H9 (cell line): ENCODE data around the gene ADNP2. TPM values are rescaled to one million over a fixed set of nuclear protein-coding genes. Genes with fewer than 3 reads are reported as not detected.

ENCODE experiments used
- DNase-seq: peaks from one replicate; pipeline ENCODE4 v3.0.0-alpha.2; 2017
- H2AFZ ChIP-seq: one replicate; pipeline ENCODE4 v1.6.1; 2013; ENCODE audit warnings: mild to moderate bottlenecking, low read length, control low read depth, moderate library complexity
- H2AK5ac ChIP-seq: 2 replicates; pipeline ENCODE4 v1.6.1; 2013; ENCODE audit warnings: low read length, control low read depth, mixed read lengths; ENCODE audit not compliant: insufficient read length
- H2BK120ac ChIP-seq: one replicate; pipeline ENCODE4 v1.6.1; 2013; ENCODE audit warnings: low read depth, mild to moderate bottlenecking, low read length, control low read depth, inconsistent platforms; ENCODE audit not compliant: poor library complexity, severe bottlenecking
- H2BK12ac ChIP-seq: 2 replicates; pipeline ENCODE4 v1.6.1; 2013; ENCODE audit warnings: low read length, control low read depth, mixed read lengths, low read depth; ENCODE audit not compliant: insufficient read length
- H2BK15ac ChIP-seq: 2 replicates; pipeline ENCODE4 v1.6.1; 2013; ENCODE audit warnings: low read depth, low read length, control low read depth
- H2BK20ac ChIP-seq: one replicate; pipeline ENCODE4 v1.6.1; 2013; ENCODE audit warnings: low read depth, mild to moderate bottlenecking, low read length, control low read depth, inconsistent platforms; ENCODE audit not compliant: poor library complexity, severe bottlenecking
- H2BK5ac ChIP-seq: 2 replicates; pipeline ENCODE4 v1.6.1; 2013; ENCODE audit warnings: low read length, control low read depth, mixed read lengths; ENCODE audit not compliant: insufficient read length
- H3K14ac ChIP-seq: 2 replicates; pipeline ENCODE4 v1.6.1; 2013; ENCODE audit warnings: low read length, control low read depth; ENCODE audit not compliant: insufficient read depth
- H3K18ac ChIP-seq: 2 replicates; pipeline ENCODE4 v1.6.1; 2013; ENCODE audit warnings: low read depth, mild to moderate bottlenecking, mixed read lengths, low read length, control low read depth; ENCODE audit not compliant: insufficient read length
- H3K23ac ChIP-seq: 2 replicates; pipeline ENCODE4 v1.6.1; 2013; ENCODE audit warnings: low read length, control low read depth, mixed read lengths, low read depth; ENCODE audit not compliant: insufficient read length
- H3K23me2 ChIP-seq: 2 replicates; pipeline ENCODE4 v1.6.1; 2013; ENCODE audit warnings: low read depth, mild to moderate bottlenecking, mixed read lengths, low read length, control low read depth; ENCODE audit not compliant: insufficient read length, poor library complexity, severe bottlenecking
- H3K27ac ChIP-seq: 2 replicates; pipeline ENCODE4 v1.5.1; 2013; ENCODE audit warnings: low read length, control low read depth, mixed read lengths, low read depth; ENCODE audit not compliant: insufficient read length
- H3K27me3 ChIP-seq: 2 replicates; pipeline ENCODE4 v1.6.1; 2013; ENCODE audit warnings: low read length, control low read depth, inconsistent platforms; ENCODE audit not compliant: insufficient read depth
- H3K4ac ChIP-seq: 2 replicates; pipeline ENCODE4 v1.6.1; 2013; ENCODE audit warnings: low read depth, mild to moderate bottlenecking, control low read depth, inconsistent platforms, low read length, moderate library complexity
- H3K4me1 ChIP-seq: 2 replicates; pipeline ENCODE4 v1.6.1; 2013; ENCODE audit warnings: low read length, control low read depth, inconsistent platforms; ENCODE audit not compliant: insufficient read depth
- H3K4me2 ChIP-seq: 2 replicates; pipeline ENCODE4 v1.6.1; 2013; ENCODE audit warnings: low read length, control low read depth, mixed read lengths; ENCODE audit not compliant: insufficient read length, insufficient read depth
- H3K56ac ChIP-seq: 2 replicates; pipeline ENCODE4 v1.6.1; 2013; ENCODE audit warnings: low read depth, mild to moderate bottlenecking, mixed read lengths, low read length, control low read depth; ENCODE audit not compliant: insufficient read length
- H3K79me1 ChIP-seq: 2 replicates; pipeline ENCODE4 v1.6.1; 2013; ENCODE audit warnings: low read depth, mild to moderate bottlenecking, moderate library complexity, low read length, control low read depth, inconsistent platforms; ENCODE audit not compliant: insufficient read depth, poor library complexity, severe bottlenecking
- H3K79me2 ChIP-seq: 2 replicates; pipeline ENCODE4 v1.6.1; 2013; ENCODE audit warnings: low read length, control low read depth, inconsistent platforms; ENCODE audit not compliant: insufficient read depth
- H3K9ac ChIP-seq: 2 replicates; pipeline ENCODE4 v1.6.1; 2013; ENCODE audit warnings: low read length, control low read depth, mixed read lengths; ENCODE audit not compliant: insufficient read length; ENCODE audit errors: extremely low read depth
- H3K9me3 ChIP-seq: one replicate; pipeline ENCODE4 v1.6.1; 2013; ENCODE audit warnings: low read depth, low read length, inconsistent platforms; ENCODE audit not compliant: control insufficient read depth
- H3T11ph ChIP-seq: one replicate; pipeline ENCODE4 v1.6.1; 2013; ENCODE audit warnings: mild to moderate bottlenecking, low read length, control low read depth, inconsistent platforms
- H4K20me1 ChIP-seq: one replicate; pipeline ENCODE4 v1.6.1; 2013; ENCODE audit not compliant: control insufficient read depth, insufficient read length, insufficient read depth
- H4K5ac ChIP-seq: 2 replicates; pipeline ENCODE4 v1.6.1; 2013; ENCODE audit warnings: low read depth, mild to moderate bottlenecking, mixed read lengths, low read length, control low read depth; ENCODE audit not compliant: insufficient read length
- H4K8ac ChIP-seq: replicated peaks from 2 replicates; pipeline ENCODE4 v1.6.1; 2013; ENCODE audit warnings: low read length, control low read depth, mixed read lengths, low read depth; ENCODE audit not compliant: insufficient read length
- H4K91ac ChIP-seq: 2 replicates; pipeline ENCODE4 v1.6.1; 2013; ENCODE audit warnings: low read depth, mild to moderate bottlenecking, moderate library complexity, mixed read lengths, low read length, control low read depth; ENCODE audit not compliant: insufficient read length
- H3K27ac Mint-ChIP-seq, 3 experiments: 2 replicates in 2 of 3; 3 replicates in 1 of 3; pipeline ENCODE4 v1.8.0; 2020 to 2021; ENCODE audit warnings: mixed read lengths in 3 of 3, mild to moderate bottlenecking in 1 of 3, moderate library complexity in 1 of 3
- H3K27me3 Mint-ChIP-seq: 2 replicates; pipeline ENCODE4 v1.8.0; 2021; ENCODE audit warnings: low read depth, mild to moderate bottlenecking, moderate library complexity, mixed read lengths
- H3K36me3 Mint-ChIP-seq, 3 experiments: 2 replicates in 2 of 3; 3 replicates in 1 of 3; pipeline ENCODE4 v1.8.0; 2020 to 2021; ENCODE audit warnings: low read depth in 3 of 3, mixed read lengths in 3 of 3; ENCODE audit not compliant: insufficient read depth in 1 of 3
- H3K4me1 Mint-ChIP-seq, 2 experiments: 2 replicates each; pipeline ENCODE4 v1.8.0; 2020; ENCODE audit warnings: mixed read lengths in 2 of 2
- H3K4me3 Mint-ChIP-seq, 2 experiments: 2 replicates in 1 of 2; 3 replicates in 1 of 2; pipeline ENCODE4 v1.8.0; 2020 to 2021; ENCODE audit warnings: mild to moderate bottlenecking in 2 of 2, mixed read lengths in 2 of 2, moderate library complexity in 1 of 2
- H3K9me3 Mint-ChIP-seq, 2 experiments: 2 replicates in 1 of 2; 3 replicates in 1 of 2; pipeline ENCODE4 v1.8.0; 2020; ENCODE audit warnings: mild to moderate bottlenecking in 2 of 2, mixed read lengths in 2 of 2, moderate library complexity in 1 of 2
- CTCF ChIP-seq: fragments of 200-600 bp; sonication (generic); conservative IDR thresholded peaks from 3 replicates; pipeline ENCODE4 v1.8.0; 2021; ENCODE audit warnings: antibody characterized with exemption, mild to moderate bottlenecking
- WGBS: extraction: QIAGEN DNeasy Blood & Tissue Kit; methylation state at CpG from one replicate; pipeline ENCODE4 v1.1.7; 2013; ENCODE audit warnings: missing lambda C conversion rate, low lambda C conversion rate, mixed read lengths; ENCODE audit not compliant: insufficient read length; ENCODE audit errors: extremely low coverage; 5-methylcytosine and 5-hydroxymethylcytosine counted together
- total RNA-seq: library from RNA; stranded (reverse); gene quantifications from 2 replicates; pipeline ENCODE4 v1.2.1, GENCODE V29; 2021

Gene ADNP2
- total RNA-seq, 1 experiment from 2014 or later: 53.5 TPM

GRCh38 chr18:80168982-80169381 lies 59.9 kb downstream of the ADNP2 start:
- H3K27me3 ChIP-seq: no peaks in the 10 kb centered on the region
- no peak overlapping the region for H3K56ac ChIP-seq
- no peak overlapping the region for H2BK12ac ChIP-seq
- no peak overlapping the region for H3K9ac ChIP-seq
- Mint-ChIP-seq H3K27me3 (peaks cover 13% of the 10 kb centered on the region), H3K36me3 (peaks cover 8 to 14% (median 11%) of the 10 kb centered on the region in 3 experiments), H3K27ac (no peak overlapping the region), H3K4me3 (no peak overlapping the region), H3K4me1 (peaks cover 3 to 8% of the 10 kb centered on the region in 2 experiments; a peak in 3 of 4 replicates), H3K9me3 (peaks cover 15 to 16% of the 10 kb centered on the region in 2 experiments)
- DNase-seq: no peak
- H4K8ac ChIP-seq: no peak overlapping the region
- TF ChIP-seq CTCF: no peak
- H3K4me1 ChIP-seq: no peaks in the 10 kb centered on the region
- H3K14ac ChIP-seq: no peak overlapping the region
- no peaks in the 10 kb centered on the region for H4K20me1 ChIP-seq
- H4K91ac ChIP-seq: no peak overlapping the region
- no peaks in the 10 kb centered on the region for H3K79me1 ChIP-seq
- no peak overlapping the region for H2BK20ac ChIP-seq
- H2BK15ac ChIP-seq: no peak overlapping the region
- H3K18ac ChIP-seq: no peak overlapping the region
- no peak overlapping the region for H3K23ac ChIP-seq
- no peak overlapping the region for H3T11ph ChIP-seq
- no peaks in the 10 kb centered on the region for H3K9me3 ChIP-seq
- H2BK120ac ChIP-seq: no peak overlapping the region
- H3K27ac ChIP-seq: no peak overlapping the region
- H2AFZ ChIP-seq: no peak overlapping the region
- no peak overlapping the region for H3K4me2 ChIP-seq
- H3K79me2 ChIP-seq: no peaks in the 10 kb centered on the region
- WGBS: no CpG with 5 or more reads among the region's 15 CpGs
- no peak overlapping the region for H2BK5ac ChIP-seq
- no peak overlapping the region for H4K5ac ChIP-seq
- no peaks in the 10 kb centered on the region for H3K23me2 ChIP-seq
- no peak overlapping the region for H2AK5ac ChIP-seq
- H3K4ac ChIP-seq: no peak overlapping the region
